IMR-90 (cell line): Measurements from ENCODE around the gene APBB1IP. TPM values are rescaled to one million over a fixed set of nuclear protein-coding genes. Genes with fewer than 3 reads are reported as not detected.

Experiments
- ATAC-seq: fragments of 200-7000 bp; cut with Tn5 transposase; 2 replicates; pipeline ENCODE4 v1.9.1; 2020; ENCODE audit warnings: low read depth, mild to moderate bottlenecking, moderate library complexity
- BruUV-seq: library from RNA; stranded (reverse); fragments of 400-500 nt; replicated peaks from 2 replicates; lab custom pipeline; 2021; lab: Mats Ljungman, UMichigan
- CTCF ChIA-PET: fragments of 300-600 bp; formaldehyde crosslinking; extraction: SDS; loops from one replicate; lab custom pipeline; 2021; ENCODE audit warnings: antibody characterized with exemption; lab: Yijun Ruan, JAX
- POLR2A ChIA-PET: fragments of 300-600 bp; sonication (Branson Sonifier 250); formaldehyde crosslinking; loops from one replicate; lab custom pipeline; 2022; ENCODE audit warnings: antibody characterized with exemption; ENCODE audit not compliant: unreplicated experiment; lab: Charles Lee
- DNase-seq: peaks from one replicate; pipeline ENCODE4 v3.0.0; 2013
- H2AFZ ChIP-seq: replicated peaks from 2 replicates; pipeline ENCODE3; 2013; ENCODE audit warnings: low read length, mild to moderate bottlenecking; ENCODE audit not compliant: poor library complexity
- H2AK5ac ChIP-seq: 2 replicates; pipeline ENCODE4 v1.6.1; 2013; ENCODE audit warnings: low read depth, low read length, inconsistent platforms
- H2AK9ac ChIP-seq: replicated peaks from 2 replicates; pipeline ENCODE3; 2013; ENCODE audit warnings: mild to moderate bottlenecking, low read depth, low read length, moderate library complexity; ENCODE audit not compliant: poor library complexity
- H2BK120ac ChIP-seq: 2 replicates; pipeline ENCODE4 v1.6.1; 2013; ENCODE audit warnings: low read depth, low read length, inconsistent platforms
- H2BK15ac ChIP-seq: 3 replicates; pipeline ENCODE4 v1.6.1; 2013; ENCODE audit warnings: low read depth, low read length, inconsistent platforms
- H2BK20ac ChIP-seq: 2 replicates; pipeline ENCODE4 v1.6.1; 2013; ENCODE audit warnings: low read depth, mild to moderate bottlenecking, inconsistent platforms, low read length, moderate library complexity
- H2BK5ac ChIP-seq: 2 replicates; pipeline ENCODE4 v1.6.1; 2013; ENCODE audit warnings: mild to moderate bottlenecking, low read depth, low read length, inconsistent platforms; ENCODE audit not compliant: poor library complexity, severe bottlenecking
- H3K14ac ChIP-seq: replicated peaks from 2 replicates; pipeline ENCODE4 v1.6.1; 2013; ENCODE audit warnings: low read depth, low read length, inconsistent platforms
- H3K18ac ChIP-seq: 2 replicates; pipeline ENCODE4 v1.6.1; 2013; ENCODE audit warnings: low read depth, low read length, control low read depth
- H3K23ac ChIP-seq: 2 replicates; pipeline ENCODE4 v1.6.1; 2013; ENCODE audit warnings: low read depth, low read length, inconsistent platforms
- H3K27ac ChIP-seq: 2 replicates; pipeline ENCODE4 v1.5.1; 2013; ENCODE audit warnings: mild to moderate bottlenecking, control low read depth, low read length; ENCODE audit not compliant: insufficient read depth
- H3K27me3 ChIP-seq: 2 replicates; pipeline ENCODE4 v1.6.1; 2013; ENCODE audit warnings: low read length; ENCODE audit not compliant: control insufficient read depth, insufficient read depth
- H3K36me3 ChIP-seq: 2 replicates; pipeline ENCODE4 v1.6.1; 2013; ENCODE audit warnings: low read length, mixed read lengths; ENCODE audit not compliant: control insufficient read depth, insufficient read depth
- H3K4ac ChIP-seq: 2 replicates; pipeline ENCODE4 v1.6.1; 2013; ENCODE audit warnings: low read depth, low read length, inconsistent platforms
- H3K4me1 ChIP-seq: 2 replicates; pipeline ENCODE4 v1.6.1; 2013; ENCODE audit warnings: low read length, mixed read lengths; ENCODE audit not compliant: control insufficient read depth, insufficient read depth
- H3K4me2 ChIP-seq: 2 replicates; pipeline ENCODE4 v1.6.1; 2013; ENCODE audit warnings: low read depth, mild to moderate bottlenecking, control low read depth, low read length, moderate library complexity
- H3K4me3 ChIP-seq: 2 replicates; pipeline ENCODE4 v1.5.1; 2013; ENCODE audit warnings: low read depth, mild to moderate bottlenecking, control low read depth, low read length, moderate library complexity; ENCODE audit not compliant: insufficient read depth
- H3K56ac ChIP-seq: 2 replicates; pipeline ENCODE4 v1.6.1; 2013; ENCODE audit warnings: low read length, inconsistent platforms; ENCODE audit not compliant: insufficient read depth; ENCODE audit errors: extremely low read depth
- H3K79me1 ChIP-seq, 2 experiments: 2 replicates each; pipeline ENCODE4 v1.6.1; 2013; ENCODE audit warnings: low read length in 2 of 2, inconsistent platforms in 1 of 2, low read depth in 1 of 2
- H3K9ac ChIP-seq: 2 replicates; pipeline ENCODE4 v1.6.1; 2013; ENCODE audit warnings: low read depth, low read length, control low read depth
- H3K9me1 ChIP-seq: 2 replicates; pipeline ENCODE4 v1.6.1; 2013; ENCODE audit warnings: low read length, inconsistent platforms; ENCODE audit not compliant: insufficient read depth
- H3K9me3 ChIP-seq: 2 replicates; pipeline ENCODE4 v1.6.1; 2013; ENCODE audit warnings: low read length; ENCODE audit not compliant: control insufficient read depth, insufficient read depth
- H4K20me1 ChIP-seq: 2 replicates; pipeline ENCODE4 v1.6.1; 2013; ENCODE audit warnings: low read length, inconsistent platforms; ENCODE audit not compliant: insufficient read depth
- H4K5ac ChIP-seq: 2 replicates; pipeline ENCODE4 v1.6.1; 2013; ENCODE audit warnings: mild to moderate bottlenecking, low read depth, low read length, control low read depth
- H4K8ac ChIP-seq, 2 experiments: 2 replicates each; pipeline ENCODE4 v1.6.1; 2013; ENCODE audit warnings: low read depth in 2 of 2, low read length in 2 of 2, control low read depth in 1 of 2, inconsistent platforms in 1 of 2
- H4K91ac ChIP-seq: 2 replicates; pipeline ENCODE4 v1.6.1; 2013; ENCODE audit warnings: low read depth, low read length, inconsistent platforms; ENCODE audit not compliant: insufficient read depth
- WGBS, 2 experiments: methylation state at CpG; one replicate each; pipeline versions ENCODE4 v1.1.5 to v1.1.7; 2013; ENCODE audit warnings: missing lambda C conversion rate in 2 of 2; ENCODE audit not compliant: insufficient read length in 1 of 2; ENCODE audit errors: extremely low coverage in 2 of 2; 5-methylcytosine and 5-hydroxymethylcytosine counted together
- dilution Hi-C: fragments of 300-500 bp; cut with HindIII; formaldehyde crosslinking; loops from one replicate; pipeline ENCODE4 v1.14.3; 2018; ENCODE audit warnings: low sequenced_read_pairs; ENCODE audit not compliant: unreplicated experiment
- in situ Hi-C: fragments of 300-500 bp; cut with MboI; formaldehyde crosslinking; loops from 3 replicates; pipeline ENCODE4 v1.14.3; 2019; ENCODE audit warnings: low sequenced_read_pairs, inconsistent platforms, mixed read lengths
- intact Hi-C: fragments of 100-400 bp; cut with micrococcal nuclease; formaldehyde crosslinking; loops from 2 replicates; pipeline ENCODE4 v1.10.0; 2022
- polyA plus RNA-seq, 3 experiments: library from polyadenylated mRNA; depleted of rRNA; stranded (reverse); fragments of >200 nt; gene quantifications; 2 replicates each; pipeline ENCODE4 v1.2.3, GENCODE V29; 2012; ENCODE audit warnings: low replicate concordance in 1 of 3
- total RNA-seq: library from RNA; depleted of rRNA; stranded (reverse); fragments of >200 nt; gene quantifications from 2 replicates; pipeline ENCODE4 v1.2.3, GENCODE V29; 2012
- TF ChIP-seq, protein P1 (sequence below): conservative IDR thresholded peaks from 2 replicates; pipeline ENCODE4 v1.5.1; 2012; ENCODE audit warnings: mild to moderate bottlenecking, low read depth, low read length, improper control_type of control experiment

The APBB1IP gene
- total and polyA plus RNA-seq, 2 of the 4 experiments (the other 2 are of a cell fraction) = not detected

DNA sequence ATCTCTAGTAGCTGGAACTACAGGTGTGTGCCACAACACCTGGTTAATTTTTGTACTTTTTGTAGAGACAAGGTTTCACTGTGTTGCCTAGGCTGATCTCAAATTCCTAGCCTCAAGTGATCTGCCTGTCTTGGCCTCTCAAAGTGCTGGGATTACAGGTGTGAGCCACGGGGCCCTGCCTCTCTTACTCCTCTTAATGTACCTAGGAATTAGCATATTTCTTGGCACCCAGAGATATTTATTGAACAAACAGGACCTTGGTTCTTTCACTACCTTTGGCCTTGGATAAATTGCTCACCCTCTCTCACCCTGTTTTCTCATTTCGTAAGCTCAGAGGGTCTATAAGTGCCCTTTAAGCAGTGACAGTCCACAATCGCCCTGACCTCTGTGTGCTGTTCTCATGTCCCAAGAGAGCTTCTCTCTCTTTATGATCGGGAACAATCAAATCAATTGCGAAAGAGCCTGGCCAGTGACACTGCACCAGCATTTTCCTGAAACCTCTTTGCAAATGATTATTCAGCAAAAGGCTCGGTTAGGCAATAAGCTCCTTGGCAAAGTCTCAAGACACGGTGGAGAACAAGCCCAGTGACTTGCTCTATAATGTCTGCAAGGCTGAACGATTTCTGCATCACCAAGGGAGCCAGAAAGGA is 117.7 kb downstream of the APBB1IP start:
- Histone ChIP-seq H3K9me3 (peaks cover 21% of the 10 kb centered on the region), H4K91ac (no peak overlapping the region), H3K4ac (no peak overlapping the region), H2AK9ac (no peak overlapping the region), H3K18ac (no peak overlapping the region), H2BK20ac (no peak overlapping the region), H4K20me1 (no peaks in the 10 kb centered on the region), H3K4me1 (no peaks in the 10 kb centered on the region), H3K56ac (no peak overlapping the region), H4K5ac (no peak overlapping the region), H3K79me1 (no peaks in the 10 kb centered on the region), H2BK5ac (no peak overlapping the region), H4K8ac (no peak overlapping the region), H2BK120ac (no peak overlapping the region), H3K14ac (no peak overlapping the region), H3K36me3 (no peaks in the 10 kb centered on the region), H3K9ac (no peak overlapping the region), H3K4me3 (no peak overlapping the region), H2BK15ac (no peak overlapping the region), H3K9me1 (no peaks in the 10 kb centered on the region), H2AFZ (no peak overlapping the region), H3K27ac (no peak overlapping the region), H3K27me3 (no peaks in the 10 kb centered on the region), H2AK5ac (no peak overlapping the region), H3K23ac (no peak overlapping the region), H3K4me2 (no peak overlapping the region)
- ChIA-PET POLR2A (no interaction called here), CTCF (no interaction called here)
- ATAC-seq (no peak), DNase-seq (no peak)
- intact Hi-C loops (loop anchor here (2.0 kb wide), 1 partner anchor 1443 kb away; no protein-coding TSS in a partner anchor), dilution Hi-C loops (no loop called here), in situ Hi-C loops (no loop called here)
- no TSS peak for BruUV-seq
- TF ChIP-seq, protein P1, sequence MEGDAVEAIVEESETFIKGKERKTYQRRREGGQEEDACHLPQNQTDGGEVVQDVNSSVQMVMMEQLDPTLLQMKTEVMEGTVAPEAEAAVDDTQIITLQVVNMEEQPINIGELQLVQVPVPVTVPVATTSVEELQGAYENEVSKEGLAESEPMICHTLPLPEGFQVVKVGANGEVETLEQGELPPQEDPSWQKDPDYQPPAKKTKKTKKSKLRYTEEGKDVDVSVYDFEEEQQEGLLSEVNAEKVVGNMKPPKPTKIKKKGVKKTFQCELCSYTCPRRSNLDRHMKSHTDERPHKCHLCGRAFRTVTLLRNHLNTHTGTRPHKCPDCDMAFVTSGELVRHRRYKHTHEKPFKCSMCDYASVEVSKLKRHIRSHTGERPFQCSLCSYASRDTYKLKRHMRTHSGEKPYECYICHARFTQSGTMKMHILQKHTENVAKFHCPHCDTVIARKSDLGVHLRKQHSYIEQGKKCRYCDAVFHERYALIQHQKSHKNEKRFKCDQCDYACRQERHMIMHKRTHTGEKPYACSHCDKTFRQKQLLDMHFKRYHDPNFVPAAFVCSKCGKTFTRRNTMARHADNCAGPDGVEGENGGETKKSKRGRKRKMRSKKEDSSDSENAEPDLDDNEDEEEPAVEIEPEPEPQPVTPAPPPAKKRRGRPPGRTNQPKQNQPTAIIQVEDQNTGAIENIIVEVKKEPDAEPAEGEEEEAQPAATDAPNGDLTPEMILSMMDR = no peak
- 10% methylated on average over 4 of the region's 8 CpGs; no CpG with 5 or more reads in 1 of the 2 experiments for WGBS, 2 experiments
